AG09309 (cell line): Measurements from ENCODE around the gene CDKN1C.
A peak's percentile ranks its signal among the peaks of the same experiment; 100 is the strongest.

Experiments
- DNase-seq: peaks from one replicate; pipeline ENCODE4 v3.0.0-alpha.2; 2010; ENCODE audit warnings: low read depth
- H3K4me3 ChIP-seq: 2 replicates; pipeline ENCODE4 v1.5.1; 2011; ENCODE audit warnings: mild to moderate bottlenecking, low read depth, low read length, moderate library complexity; ENCODE audit not compliant: control insufficient read depth
- CTCF ChIP-seq: IDR thresholded peaks from 2 replicates; pipeline ENCODE4 v1.5.1; 2011; ENCODE audit warnings: mild to moderate bottlenecking, low read depth, low read length, inconsistent platforms; ENCODE audit not compliant: insufficient read depth, control insufficient read depth; ENCODE audit errors: missing control alignments

Gene CDKN1C

GRCh38 chr11:2880646-2881045, 4.9 kb downstream of the CDKN1C start:
- H3K4me3 ChIP-seq = no peak overlapping the region
- no peak for TF ChIP-seq CTCF
- DNase-seq = no peak

- no peak for TF ChIP-seq CTCF
- no peak overlapping the region for H3K4me3 ChIP-seq
- no peak for DNase-seq
Observed at GRCh38 chr11:2878782-2879181, 6.8 kb downstream of the CDKN1C start.

GRCh38 chr11:2877474-2877873, 8.1 kb downstream of the CDKN1C start:
- no peak overlapping the region for H3K4me3 ChIP-seq
- no peak for DNase-seq
- TF ChIP-seq CTCF = no peak

GRCh38 chr11:2874963-2875362, 10.6 kb downstream of the CDKN1C start:
- H3K4me3 ChIP-seq = no peak overlapping the region
- TF ChIP-seq CTCF = no peak
- no peak for DNase-seq

- no peak for TF ChIP-seq CTCF
- no peak for DNase-seq
- no peak overlapping the region for H3K4me3 ChIP-seq
Observed at GRCh38 chr11:2870969-2871680, 14.4 kb downstream of the CDKN1C start.

GRCh38 chr11:2870460-2870859, 15.1 kb downstream of the CDKN1C start:
- no peak overlapping the region for H3K4me3 ChIP-seq
- TF ChIP-seq CTCF = peak; percentile 6
- DNase-seq = no peak
